PC-9 (cell line): ENCODE measurements around the gene FBXO38. TPM values are rescaled to one million over a fixed set of nuclear protein-coding genes. Genes with fewer than 3 reads are reported as not detected.

Experiments
- BruUV-seq: library from RNA; stranded (reverse); fragments of 400-500 nt; replicated peaks from 2 replicates; lab custom pipeline; 2021; lab: Mats Ljungman, UMichigan
- CTCF ChIA-PET: fragments of 300-600 bp; sonication (Branson Sonifier 250); formaldehyde crosslinking; loops from one replicate; lab custom pipeline; 2022; ENCODE audit warnings: antibody characterized with exemption; lab: Charles Lee
- POLR2A ChIA-PET: fragments of 300-600 bp; sonication (Branson Sonifier 250); formaldehyde crosslinking; loops from one replicate; lab custom pipeline; 2022; ENCODE audit warnings: antibody characterized with exemption; ENCODE audit not compliant: unreplicated experiment; lab: Charles Lee
- DNase-seq, 2 experiments: peaks; one replicate each; pipeline versions ENCODE4 v3.0.0 to v3.0.0-alpha.2; 2015 to 2022; ENCODE audit warnings: mixed read lengths in 1 of 2
- H2AFZ ChIP-seq: fragments of 200-600 bp; sonication (generic); 2 replicates; pipeline ENCODE4 v1.8.1; 2017; ENCODE audit warnings: antibody characterized with exemption
- H3F3A ChIP-seq: fragments of 200-600 bp; sonication (generic); 2 replicates; pipeline ENCODE4 v1.8.1; 2017; ENCODE audit warnings: antibody characterized with exemption, mild to moderate bottlenecking, low read depth; ENCODE audit not compliant: insufficient read depth
- H3K27ac ChIP-seq: fragments of 200-600 bp; sonication (generic); 2 replicates; pipeline ENCODE4 v1.6.1; 2016; ENCODE audit warnings: mixed run types
- H3K27me3 ChIP-seq: fragments of 200-600 bp; sonication (generic); 2 replicates; pipeline ENCODE4 v1.6.1; 2016; ENCODE audit warnings: low read depth, mixed run types; ENCODE audit not compliant: insufficient read depth
- H3K36me3 ChIP-seq: fragments of 200-600 bp; sonication (generic); 2 replicates; pipeline ENCODE4 v1.6.1; 2016; ENCODE audit warnings: low read depth, mixed run types
- H3K4me1 ChIP-seq: fragments of 200-600 bp; sonication (generic); replicated peaks from 2 replicates; pipeline ENCODE4 v1.6.1; 2016; ENCODE audit warnings: mixed run types; ENCODE audit not compliant: insufficient read depth
- H3K4me2 ChIP-seq: fragments of 200-600 bp; sonication (generic); 2 replicates; pipeline ENCODE4 v1.6.1; 2017; ENCODE audit warnings: mixed run types
- H3K4me3 ChIP-seq: fragments of 200-600 bp; sonication (generic); 2 replicates; pipeline ENCODE4 v1.6.1; 2016; ENCODE audit warnings: mixed run types
- H3K79me2 ChIP-seq: fragments of 200-600 bp; sonication (generic); 2 replicates; pipeline ENCODE4 v1.6.1; 2017; ENCODE audit warnings: low read depth, mixed run types
- H3K9me2 ChIP-seq: fragments of 200-600 bp; sonication (generic); 2 replicates; pipeline ENCODE4 v1.8.1; 2017; ENCODE audit warnings: mild to moderate bottlenecking; ENCODE audit not compliant: insufficient read depth
- H3K9me3 ChIP-seq: fragments of 200-600 bp; sonication (generic); 2 replicates; pipeline ENCODE4 v1.8.1; 2016; ENCODE audit warnings: low read depth; ENCODE audit not compliant: insufficient read depth
- H4K20me1 ChIP-seq: fragments of 200-600 bp; sonication (generic); 2 replicates; pipeline ENCODE4 v1.8.1; 2017; ENCODE audit not compliant: insufficient read depth
- EZH2 ChIP-seq: fragments of 200-600 bp; sonication (generic); IDR thresholded peaks from 2 replicates; pipeline ENCODE4 v1.8.0; 2017; ENCODE audit warnings: antibody characterized with exemption, low read depth
- intact Hi-C: fragments of 100-400 bp; cut with micrococcal nuclease; formaldehyde crosslinking; loops from one replicate; pipeline ENCODE4 v1.10.0; 2022; ENCODE audit not compliant: unreplicated experiment
- total RNA-seq: library from RNA; stranded (reverse); gene quantifications from 2 replicates; pipeline ENCODE4 v1.2.3, GENCODE V29; 2021
- TF ChIP-seq, protein P1 (sequence below): fragments of 200-600 bp; sonication (generic); conservative IDR thresholded peaks from 2 replicates; pipeline ENCODE4 v1.6.1; 2017; ENCODE audit warnings: mixed run types, antibody characterized with exemption, mild to moderate bottlenecking, moderate library complexity

FBXO38 gene
- total RNA-seq, 1 experiment from 2014 or later: 49.8 TPM

DNA sequence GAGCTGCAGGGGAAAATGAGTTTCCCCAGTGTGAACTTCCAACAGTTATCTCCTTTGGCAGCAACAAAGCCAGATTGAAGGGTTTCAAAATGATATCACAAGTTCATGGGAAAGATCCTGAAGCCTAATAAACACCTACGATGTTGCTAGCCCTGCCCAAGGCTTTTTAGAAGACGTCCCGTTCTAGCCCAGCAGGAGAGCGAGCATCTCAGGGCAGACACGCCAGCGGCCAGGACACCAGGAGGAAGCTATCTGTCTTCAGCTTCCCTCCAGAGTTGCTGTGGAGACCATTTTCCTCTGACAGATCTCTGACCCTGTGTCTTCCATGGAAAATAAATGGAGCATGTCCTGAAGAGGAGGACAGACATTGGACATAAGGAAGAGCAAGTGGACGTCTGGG, 98.4 kb downstream of the FBXO38 start:
- no peaks in the 10 kb centered on the region for H3K79me2 ChIP-seq
- H3K4me3 ChIP-seq: no peak overlapping the region
- H4K20me1 ChIP-seq: no peaks in the 10 kb centered on the region
- intact Hi-C loops: no loop called here
- H3K9me2 ChIP-seq: peaks cover 5% of the 10 kb centered on the region; the same call in 1 of the 2 replicates
- POLR2A ChIA-PET: no interaction called here
- no TSS peak for BruUV-seq
- no peak for DNase-seq
- no peaks in the 10 kb centered on the region for H3K27me3 ChIP-seq
- H3K4me2 ChIP-seq: no peak overlapping the region
- no peak overlapping the region for H2AFZ ChIP-seq
- H3F3A ChIP-seq: no peaks in the 10 kb centered on the region
- no peaks in the 10 kb centered on the region for H3K4me1 ChIP-seq
- H3K27ac ChIP-seq: no peak overlapping the region
- no peaks in the 10 kb centered on the region for H3K36me3 ChIP-seq
- TF ChIP-seq EZH2: no peak
- TF ChIP-seq, protein P1, sequence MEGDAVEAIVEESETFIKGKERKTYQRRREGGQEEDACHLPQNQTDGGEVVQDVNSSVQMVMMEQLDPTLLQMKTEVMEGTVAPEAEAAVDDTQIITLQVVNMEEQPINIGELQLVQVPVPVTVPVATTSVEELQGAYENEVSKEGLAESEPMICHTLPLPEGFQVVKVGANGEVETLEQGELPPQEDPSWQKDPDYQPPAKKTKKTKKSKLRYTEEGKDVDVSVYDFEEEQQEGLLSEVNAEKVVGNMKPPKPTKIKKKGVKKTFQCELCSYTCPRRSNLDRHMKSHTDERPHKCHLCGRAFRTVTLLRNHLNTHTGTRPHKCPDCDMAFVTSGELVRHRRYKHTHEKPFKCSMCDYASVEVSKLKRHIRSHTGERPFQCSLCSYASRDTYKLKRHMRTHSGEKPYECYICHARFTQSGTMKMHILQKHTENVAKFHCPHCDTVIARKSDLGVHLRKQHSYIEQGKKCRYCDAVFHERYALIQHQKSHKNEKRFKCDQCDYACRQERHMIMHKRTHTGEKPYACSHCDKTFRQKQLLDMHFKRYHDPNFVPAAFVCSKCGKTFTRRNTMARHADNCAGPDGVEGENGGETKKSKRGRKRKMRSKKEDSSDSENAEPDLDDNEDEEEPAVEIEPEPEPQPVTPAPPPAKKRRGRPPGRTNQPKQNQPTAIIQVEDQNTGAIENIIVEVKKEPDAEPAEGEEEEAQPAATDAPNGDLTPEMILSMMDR: no peak
- no peaks in the 10 kb centered on the region; the same call in 1 of the 2 replicates for H3K9me3 ChIP-seq
- CTCF ChIA-PET: no interaction called here

DNA sequence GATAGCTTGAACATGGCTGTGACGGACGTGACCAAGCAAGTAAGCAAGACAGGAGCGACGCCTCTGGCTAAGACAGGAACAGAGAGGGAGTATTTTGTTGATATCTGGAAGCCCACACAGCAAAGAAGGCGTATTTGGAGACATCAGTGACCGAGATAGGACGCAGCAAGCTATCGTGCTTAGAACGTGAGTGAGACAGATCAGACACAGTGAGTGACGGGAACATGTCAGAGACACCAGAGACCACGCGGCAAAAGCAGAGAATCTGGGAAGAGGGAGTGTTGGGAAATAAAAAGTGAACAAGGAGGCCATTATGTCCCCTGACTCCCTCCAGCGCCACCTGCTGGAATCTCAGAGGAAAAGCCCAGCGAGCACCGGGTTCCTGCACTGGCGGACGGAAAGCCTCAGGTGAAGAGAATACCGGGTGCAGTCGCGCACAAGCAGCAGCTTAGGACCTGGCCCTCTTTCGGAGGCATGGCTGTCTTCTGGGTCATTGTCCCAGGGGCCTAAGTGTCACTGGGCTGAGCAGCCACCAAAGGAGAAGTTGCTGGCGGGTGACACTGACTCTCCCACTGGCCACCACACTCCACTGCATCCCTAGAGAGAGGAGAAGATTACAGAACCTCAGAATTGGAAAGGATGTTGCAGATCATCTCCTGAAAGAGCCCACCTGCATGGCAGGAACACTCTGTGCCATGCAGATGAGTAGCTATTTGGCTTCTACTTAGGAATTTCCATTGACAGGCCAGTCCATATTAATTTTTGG, 99.1 kb downstream of the FBXO38 start:
- Histone ChIP-seq H3K4me2 (no peak overlapping the region), H3K36me3 (no peaks in the 10 kb centered on the region), H3K4me1 (no peaks in the 10 kb centered on the region), H3K9me3 (no peaks in the 10 kb centered on the region; the same call in 1 of the 2 replicates), H3K9me2 (peaks cover 5% of the 10 kb centered on the region; the same call in 1 of the 2 replicates), H4K20me1 (no peaks in the 10 kb centered on the region), H3K27ac (no peak overlapping the region), H3K27me3 (no peaks in the 10 kb centered on the region), H3K4me3 (no peak overlapping the region), H3K79me2 (no peaks in the 10 kb centered on the region), H3F3A (no peaks in the 10 kb centered on the region), H2AFZ (no peak overlapping the region)
- intact Hi-C loops: loop anchor here (1.0 kb wide), 1 partner anchor 39 kb away; no protein-coding TSS in a partner anchor
- no TSS peak for BruUV-seq
- ChIA-PET CTCF (no interaction called here), POLR2A (interaction anchor here (0.7 kb wide), 1 partner anchor 101 kb away, joined by 3 read pairs; no protein-coding TSS in a partner anchor)
- TF ChIP-seq, protein P1: peak; percentile 44; the same call in 1 of the 2 replicates
- no peak for TF ChIP-seq EZH2
- peak in 1 of 2 experiments; percentile 46 for DNase-seq

DNA sequence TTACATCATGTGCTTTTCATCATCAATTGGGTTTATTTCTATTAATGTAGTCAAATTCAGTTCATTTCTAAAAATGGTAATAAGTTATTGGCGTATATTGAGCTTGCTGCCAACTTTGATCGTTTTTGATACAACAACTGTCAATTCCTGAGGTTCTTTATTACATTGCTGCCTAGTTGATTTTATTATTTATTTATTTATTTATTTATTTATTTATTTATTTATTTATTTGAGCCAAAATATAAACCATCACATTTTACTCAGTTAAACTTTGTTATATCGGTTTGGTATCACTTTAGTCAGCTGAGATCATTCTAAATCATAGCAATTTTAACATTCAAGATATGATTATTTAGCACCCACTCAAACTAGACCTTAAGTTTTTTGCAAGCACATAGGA, 100.0 kb downstream of the FBXO38 start:
- CTCF ChIA-PET: no interaction called here
- no peak for TF ChIP-seq EZH2
- TF ChIP-seq, protein P1: no peak
- POLR2A ChIA-PET: no interaction called here
- H3F3A ChIP-seq: no peaks in the 10 kb centered on the region
- no peaks in the 10 kb centered on the region for H3K36me3 ChIP-seq
- DNase-seq: no peak
- H3K9me2 ChIP-seq: peaks cover 5% of the 10 kb centered on the region; the same call in 1 of the 2 replicates
- H3K4me3 ChIP-seq: no peak overlapping the region
- H3K9me3 ChIP-seq: no peaks in the 10 kb centered on the region; the same call in 1 of the 2 replicates
- no peak overlapping the region for H3K27ac ChIP-seq
- H3K27me3 ChIP-seq: no peaks in the 10 kb centered on the region
- BruUV-seq: no TSS peak
- no peaks in the 10 kb centered on the region for H3K79me2 ChIP-seq
- no peaks in the 10 kb centered on the region for H4K20me1 ChIP-seq
- H3K4me2 ChIP-seq: no peak overlapping the region
- H2AFZ ChIP-seq: no peak overlapping the region
- intact Hi-C loops: loop anchor here (1.0 kb wide), 1 partner anchor 39 kb away; no protein-coding TSS in a partner anchor
- no peaks in the 10 kb centered on the region for H3K4me1 ChIP-seq
